ENCODE data around the gene KCNMA1. TPM values are rescaled to one million over a fixed set of nuclear protein-coding genes. Genes with fewer than 3 reads are reported as not detected.

KCNMA1 gene
- total RNA-seq, 1 donor from 2014 or later, result 15.3 TPM

DNA sequence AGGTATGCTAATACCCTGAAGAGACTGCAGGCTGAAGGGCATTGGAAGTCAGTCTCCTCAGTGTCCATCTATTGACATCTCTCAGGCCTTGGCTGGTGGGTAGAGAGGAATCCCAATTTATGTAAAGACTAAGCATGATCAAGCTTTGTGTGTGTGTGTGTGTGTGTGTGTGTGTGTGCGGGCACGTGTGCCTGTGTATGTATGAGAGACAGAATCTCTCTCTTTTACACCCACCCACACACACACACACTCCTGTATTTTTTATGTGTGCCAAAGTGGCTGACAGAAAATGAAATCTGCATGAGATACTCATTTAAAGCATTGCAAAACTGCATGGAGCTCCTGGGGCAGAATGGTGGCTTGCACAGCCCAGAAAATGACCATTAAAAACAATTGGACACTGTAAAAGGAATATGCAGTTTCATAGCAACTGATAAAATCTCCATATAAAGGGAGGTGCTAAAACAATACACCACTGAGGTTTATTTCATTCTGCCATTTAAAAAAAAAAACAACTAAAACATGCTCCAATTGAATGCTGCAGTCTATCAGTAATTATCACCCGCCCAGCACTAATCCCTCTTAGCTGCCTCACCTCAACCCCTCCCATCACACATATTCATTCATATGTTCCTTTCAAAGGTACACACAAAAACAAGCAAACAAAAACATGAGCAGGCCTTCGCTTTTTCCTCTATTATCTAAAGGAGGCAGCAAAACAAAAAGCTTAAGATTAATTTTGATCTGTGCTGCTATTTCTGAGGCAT is 385.0 kb downstream of the KCNMA1 start:
- DNase-seq (ENCODE audit: low read depth), result no peak

DNA sequence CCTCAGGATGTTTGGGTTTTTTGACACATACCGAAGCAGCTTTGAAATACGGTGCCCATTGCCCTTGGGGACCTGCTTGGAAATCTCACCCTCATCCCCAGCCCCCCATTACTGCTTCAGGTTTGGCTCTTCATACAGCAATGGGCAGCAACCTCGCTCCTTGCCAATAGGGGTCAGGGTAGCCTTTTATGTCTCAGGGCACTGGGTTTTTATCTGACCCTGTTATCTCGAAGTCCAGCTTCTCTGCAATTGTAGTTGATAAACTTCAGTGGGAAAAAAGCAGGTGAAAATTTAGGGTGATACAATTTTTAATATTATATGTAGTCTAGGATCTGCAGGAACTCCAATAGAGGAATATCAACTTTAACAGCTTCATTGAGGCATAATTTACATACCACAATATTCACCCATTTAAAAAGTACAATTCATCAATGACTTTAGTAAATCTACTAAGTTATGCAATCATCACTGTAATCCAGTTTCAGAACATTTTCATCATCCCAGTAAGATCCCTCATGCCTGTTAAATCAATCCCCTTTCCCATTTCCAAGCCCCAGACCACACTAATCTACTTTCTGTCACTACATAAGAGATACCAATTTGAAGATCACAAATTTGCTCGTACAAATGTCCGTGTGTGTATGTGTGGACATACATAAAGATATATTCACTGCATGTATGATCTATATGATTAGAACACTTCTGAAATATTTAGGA is 386.2 kb downstream of the KCNMA1 start:
- peak; percentile 64 for DNase-seq (ENCODE audit: low read depth)

DNA sequence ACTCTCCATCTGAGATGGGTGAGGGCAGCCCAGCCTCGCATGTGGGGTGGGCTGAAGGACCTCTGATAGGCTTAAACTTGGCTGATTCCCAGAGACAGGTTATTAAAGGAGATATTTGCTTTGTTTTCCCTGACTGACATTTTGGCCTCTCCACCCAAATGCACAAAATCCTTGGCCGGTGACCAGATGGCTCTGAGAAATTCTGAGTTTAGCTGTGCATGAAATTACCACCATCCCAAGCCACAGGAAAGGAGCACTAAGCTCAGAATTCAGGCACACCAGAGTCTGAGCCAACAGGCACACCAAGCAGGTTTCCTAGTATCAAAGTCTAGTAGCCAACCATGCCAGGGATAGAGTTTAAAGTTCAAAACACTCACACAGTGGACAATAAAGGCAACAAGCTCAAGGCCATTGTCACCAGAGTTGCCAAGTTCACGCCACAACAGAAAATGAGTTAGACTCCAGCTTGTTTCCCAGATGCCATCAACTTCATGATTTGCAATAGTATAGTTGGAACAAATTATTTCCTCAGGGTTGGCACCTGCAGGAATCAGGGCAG is 387.6 kb downstream of the KCNMA1 start:
- no peak for DNase-seq (ENCODE audit: low read depth)

DNA sequence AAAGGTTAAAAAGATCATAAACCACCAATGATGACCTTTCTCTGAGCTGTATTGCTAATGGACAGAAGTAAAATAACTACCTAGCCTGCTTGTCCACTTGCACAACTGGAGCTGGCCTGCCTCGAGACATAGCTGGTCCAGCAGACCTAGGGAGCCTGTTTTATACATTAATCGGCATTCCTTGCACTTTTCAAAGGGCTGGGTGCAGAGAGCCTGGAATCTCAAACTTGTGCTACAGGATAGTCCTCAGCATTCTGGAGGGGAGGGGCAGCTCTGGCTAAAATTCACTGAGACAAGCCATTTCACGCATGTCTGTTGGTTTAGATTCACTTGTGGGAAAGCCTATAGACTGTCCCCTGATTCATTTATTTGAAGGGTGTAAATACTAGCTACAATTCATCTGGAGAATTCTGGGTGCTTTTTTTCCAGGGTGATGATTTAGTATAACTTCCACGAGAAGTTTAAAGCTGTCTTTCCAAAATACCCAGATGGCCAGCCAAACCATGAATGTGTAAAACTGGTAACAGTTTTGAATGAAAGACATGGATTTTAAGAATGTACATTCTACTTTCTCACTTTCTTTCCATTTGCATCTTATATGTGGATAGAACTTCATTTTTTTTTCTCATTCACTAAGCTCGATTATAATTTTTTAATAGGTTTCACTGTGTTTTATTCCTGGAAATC is 389.4 kb downstream of the KCNMA1 start:
- DNase-seq (ENCODE audit: low read depth), result no peak

DNA sequence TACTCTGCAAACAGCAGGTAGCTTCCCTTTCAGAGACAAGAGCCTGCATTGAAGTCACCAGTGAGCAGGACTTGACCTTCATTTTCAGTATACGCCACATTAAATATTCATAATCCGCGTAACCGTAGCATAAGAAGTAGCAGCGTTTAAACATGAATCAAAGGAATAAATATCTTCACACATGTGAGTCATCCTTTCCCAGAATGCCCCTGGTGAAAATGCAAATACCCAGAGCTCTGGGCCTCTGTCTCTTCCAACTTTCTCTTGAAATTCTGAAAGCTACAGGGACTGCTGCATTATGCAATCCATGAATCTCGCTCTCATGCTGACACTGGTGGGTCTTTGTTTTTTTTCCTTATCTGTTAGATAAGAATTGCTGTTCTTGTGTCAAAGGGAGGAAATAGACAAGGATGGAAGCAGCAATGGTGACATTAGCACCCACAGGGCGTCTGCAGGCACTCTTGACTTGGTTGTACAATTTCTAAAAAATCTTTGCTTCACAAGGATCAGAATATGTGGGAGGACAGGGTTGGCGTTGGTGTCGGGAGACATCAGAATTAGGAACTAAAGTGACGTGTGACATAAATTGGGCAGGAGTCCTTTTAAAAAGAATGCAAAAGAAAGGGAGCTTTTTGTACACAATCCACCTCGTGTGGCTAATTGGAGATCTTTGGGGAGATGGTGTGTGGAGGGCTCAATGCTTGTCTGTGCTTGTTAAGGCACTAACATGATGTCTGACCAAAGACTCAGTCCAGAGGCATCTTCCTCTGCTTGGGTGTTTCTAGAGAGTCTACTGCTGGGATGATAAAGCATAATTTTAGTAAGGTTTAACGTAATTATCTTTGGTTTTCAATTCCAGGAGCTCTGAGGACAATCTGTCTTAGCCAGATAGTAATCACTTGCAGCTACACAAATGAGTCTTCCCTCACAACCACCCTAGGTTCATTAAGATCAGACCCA is 390.3 kb downstream of the KCNMA1 start:
- no peak for DNase-seq (ENCODE audit: low read depth)

DNA sequence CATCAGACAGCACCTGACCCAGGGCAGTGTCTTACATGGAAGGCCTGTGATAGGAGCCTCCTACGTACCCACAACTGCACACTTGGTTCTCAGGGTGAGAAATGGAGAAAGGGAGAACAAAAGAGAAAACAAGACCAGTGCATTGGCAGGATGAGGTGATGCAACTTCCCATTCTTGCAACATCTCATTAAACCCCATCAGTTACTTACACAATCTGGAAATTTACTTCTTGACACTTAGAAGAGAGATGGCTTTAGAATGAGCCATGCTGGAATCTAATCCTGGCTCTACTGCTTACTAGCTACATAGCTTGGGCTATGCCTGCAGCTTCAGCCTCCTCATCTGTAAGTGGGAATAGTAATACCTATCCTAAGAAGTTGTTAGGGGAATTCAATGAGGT is 391.7 kb downstream of the KCNMA1 start:
- DNase-seq (ENCODE audit: low read depth), result no peak

DNA sequence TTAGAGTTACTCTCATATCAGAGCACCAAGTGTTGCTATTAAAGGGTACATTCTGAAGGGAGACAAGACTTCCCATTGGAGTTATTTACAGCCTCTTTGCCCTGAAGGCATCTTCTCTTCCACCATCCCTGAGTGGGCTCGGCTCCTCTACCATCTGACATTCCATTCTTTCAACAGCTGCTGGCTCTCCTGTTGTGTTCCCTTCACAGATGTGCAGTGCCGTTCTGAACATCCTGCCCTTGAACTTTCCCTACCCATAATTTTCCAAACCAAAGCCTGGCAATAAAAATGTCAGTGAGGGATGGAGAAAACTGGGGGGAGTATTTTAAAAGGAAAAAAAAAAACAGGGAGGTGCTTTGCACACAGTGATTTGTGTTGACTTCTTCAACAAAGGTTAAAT is 392.9 kb downstream of the KCNMA1 start:
- DNase-seq (ENCODE audit: low read depth), result no peak

DNA sequence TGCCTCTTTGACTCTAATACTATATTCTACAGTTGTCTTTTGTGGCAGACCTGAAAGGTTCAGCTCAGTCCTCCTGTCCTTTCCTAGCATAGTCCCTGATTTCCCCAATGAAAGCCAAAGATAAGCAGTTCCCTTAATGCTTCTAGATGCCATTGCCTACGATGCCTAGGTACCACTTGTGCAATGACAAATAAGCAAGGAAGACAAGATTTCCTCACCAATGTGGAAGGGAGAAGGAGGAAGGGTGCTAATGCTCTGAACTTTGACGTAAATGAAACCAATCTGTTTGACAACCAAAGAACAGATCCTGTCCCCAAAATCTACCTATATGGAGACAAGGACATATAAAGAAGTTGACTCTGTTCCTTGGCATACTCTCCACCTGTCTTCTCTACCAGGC is 393.3 kb downstream of the KCNMA1 start:
- DNase-seq (ENCODE audit: low read depth), result no peak

DNA sequence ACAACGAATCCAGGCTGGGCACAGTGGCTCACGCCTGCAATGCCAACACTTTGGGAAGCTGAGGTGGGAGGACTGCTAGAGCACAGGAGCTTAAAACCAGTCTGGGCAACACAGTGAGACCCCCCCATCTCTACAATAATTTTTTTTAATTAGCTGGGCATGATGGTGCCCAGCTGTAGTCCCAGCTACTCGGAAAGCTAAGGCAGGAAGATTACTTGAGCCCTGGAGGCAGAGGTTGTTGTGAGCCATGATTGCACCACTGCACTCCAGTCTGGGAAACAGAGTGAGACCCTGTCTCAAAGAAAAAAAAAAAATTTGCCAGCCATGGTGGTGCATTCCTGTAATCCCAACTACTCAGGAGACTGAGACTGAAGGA is 396.3 kb downstream of the KCNMA1 start:
- DNase-seq (ENCODE audit: low read depth), result no peak

DNA sequence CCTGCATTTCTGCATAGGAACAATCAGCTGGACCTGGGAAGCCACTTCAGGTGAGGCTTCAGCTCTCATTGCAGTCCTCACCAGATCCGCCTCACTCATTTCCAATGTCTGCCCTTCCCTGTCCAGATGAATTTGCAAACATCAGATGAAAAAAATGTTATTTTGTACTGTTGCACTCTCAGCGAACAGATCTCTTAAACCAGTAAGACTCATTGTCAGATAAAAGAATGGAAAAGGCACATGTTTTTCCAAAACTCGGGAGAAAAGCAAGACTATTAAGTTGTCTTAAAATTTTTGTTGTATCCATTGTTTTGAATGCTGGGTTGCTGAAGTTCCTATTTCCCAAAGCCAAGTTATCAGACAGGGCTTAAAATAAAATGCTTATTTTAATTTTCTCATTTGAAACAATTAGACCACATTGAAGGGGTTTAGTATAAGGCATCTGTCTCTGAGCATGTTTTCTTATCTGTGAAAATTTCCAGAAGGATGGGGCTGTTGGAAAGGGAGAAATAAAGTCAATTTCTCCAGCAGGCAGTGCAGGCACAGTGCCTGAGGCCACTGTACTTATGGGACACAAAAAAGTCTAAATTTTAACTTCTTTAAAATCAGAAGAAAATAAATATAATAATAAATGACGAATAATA is 396.8 kb downstream of the KCNMA1 start:
- DNase-seq (ENCODE audit: low read depth), result no peak

DNA sequence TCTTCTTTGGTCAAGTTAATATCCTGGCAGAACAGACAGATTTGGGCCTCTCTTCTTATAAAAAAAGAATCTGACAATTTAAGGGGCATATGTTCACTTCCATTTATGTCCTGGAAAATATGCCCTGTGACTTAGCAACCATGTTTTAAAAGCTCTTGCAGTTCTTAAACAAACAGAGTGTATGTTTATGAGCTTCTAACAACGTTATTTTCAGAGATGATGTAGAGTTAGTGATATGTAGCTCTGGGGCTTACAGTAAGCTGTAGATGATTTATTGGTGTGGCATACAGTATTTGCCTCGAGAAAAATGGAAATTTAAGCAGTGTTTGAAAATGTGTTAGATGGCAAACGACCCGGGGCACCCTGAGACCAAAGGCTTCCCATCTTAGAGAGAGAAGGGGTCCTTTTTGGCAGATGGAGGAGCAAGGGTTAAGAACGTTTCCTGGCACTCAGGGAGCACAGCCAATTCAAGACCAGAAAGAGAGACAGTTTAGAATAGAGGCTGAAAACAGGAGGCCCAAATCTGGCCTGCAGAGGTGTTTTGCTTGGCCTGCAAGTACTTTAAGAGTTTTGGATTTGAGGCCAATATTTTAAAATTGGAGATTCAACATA is 397.5 kb downstream of the KCNMA1 start:
- DNase-seq (ENCODE audit: low read depth), result no peak

DNA sequence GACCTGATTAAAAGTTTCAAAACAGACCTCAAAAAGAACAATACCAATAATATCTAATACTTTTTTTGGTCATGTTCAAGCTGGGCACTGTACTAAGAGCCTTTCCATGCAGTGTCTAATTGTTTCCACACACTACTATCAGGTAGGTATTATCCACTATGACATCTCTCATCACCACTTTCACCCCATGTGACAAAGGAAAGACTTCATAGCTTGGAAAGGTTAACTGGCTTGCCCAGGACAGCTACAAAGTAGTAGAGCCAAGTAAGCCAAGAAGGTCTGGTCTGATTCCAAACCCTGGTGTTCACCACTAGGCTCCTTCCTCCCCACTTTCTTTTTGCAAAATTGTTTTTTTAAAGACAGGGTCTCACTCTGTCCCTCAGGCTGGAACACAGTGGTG is 400.5 kb downstream of the KCNMA1 start:
- DNase-seq (ENCODE audit: low read depth), result no peak

DNA sequence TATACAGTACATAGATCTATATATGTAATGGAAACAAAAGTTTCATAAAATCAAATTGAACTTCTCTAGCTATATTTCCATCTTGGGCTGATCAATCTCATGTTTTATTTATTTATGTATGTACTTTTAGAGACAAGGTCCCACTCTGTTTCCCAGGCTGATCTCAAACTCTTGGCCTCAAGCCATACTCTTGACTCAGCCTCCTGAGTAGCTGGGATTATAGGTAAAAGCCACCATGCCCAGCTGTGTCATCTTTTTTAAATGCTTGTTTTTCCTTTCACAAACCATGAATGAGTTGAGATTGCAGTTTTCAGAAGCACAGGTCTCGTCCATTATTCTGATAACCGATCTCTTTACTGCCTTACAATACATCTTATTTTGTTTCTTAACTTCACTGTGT is 400.9 kb downstream of the KCNMA1 start:
- DNase-seq (ENCODE audit: low read depth), result peak; percentile 36

DNA sequence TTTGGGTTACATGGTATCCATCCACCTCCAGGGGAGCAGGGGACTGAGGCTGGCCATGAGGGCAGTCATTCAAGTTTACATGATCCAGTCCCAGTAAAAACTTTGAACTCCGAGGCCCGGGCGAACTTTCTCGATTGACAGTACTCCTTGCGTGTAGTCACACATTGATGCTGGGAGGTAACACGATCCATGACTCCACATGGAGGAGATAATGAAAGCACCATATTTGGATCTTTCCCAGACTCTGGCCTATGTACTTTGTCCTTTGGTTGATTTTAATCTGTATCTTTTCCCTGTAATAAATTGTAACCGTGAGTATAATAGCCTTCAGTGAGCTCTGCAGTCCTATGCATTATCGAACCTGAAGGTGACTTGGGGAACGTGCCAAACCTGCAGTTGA is 401.6 kb downstream of the KCNMA1 start:
- no peak for DNase-seq (ENCODE audit: low read depth)

DNA sequence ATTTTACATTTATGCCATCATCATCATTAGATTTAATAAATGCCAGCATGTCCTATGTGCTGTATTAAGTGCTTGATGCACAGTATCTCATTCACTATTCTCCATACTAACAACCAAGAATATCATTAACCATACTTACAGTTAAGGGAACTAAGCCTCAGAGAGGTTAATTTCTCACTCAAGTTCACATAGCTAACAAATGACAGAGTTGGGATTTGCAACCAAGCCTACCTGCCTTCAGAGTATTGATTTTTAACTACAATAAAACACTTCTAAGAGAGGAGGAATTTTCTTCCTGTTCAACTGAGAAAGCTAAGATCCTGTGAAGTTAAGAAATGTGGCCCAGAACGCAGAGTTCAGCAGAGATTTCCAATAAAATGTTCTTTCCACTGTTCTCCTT is 403.0 kb downstream of the KCNMA1 start:
- no peak for DNase-seq (ENCODE audit: low read depth)

DNA sequence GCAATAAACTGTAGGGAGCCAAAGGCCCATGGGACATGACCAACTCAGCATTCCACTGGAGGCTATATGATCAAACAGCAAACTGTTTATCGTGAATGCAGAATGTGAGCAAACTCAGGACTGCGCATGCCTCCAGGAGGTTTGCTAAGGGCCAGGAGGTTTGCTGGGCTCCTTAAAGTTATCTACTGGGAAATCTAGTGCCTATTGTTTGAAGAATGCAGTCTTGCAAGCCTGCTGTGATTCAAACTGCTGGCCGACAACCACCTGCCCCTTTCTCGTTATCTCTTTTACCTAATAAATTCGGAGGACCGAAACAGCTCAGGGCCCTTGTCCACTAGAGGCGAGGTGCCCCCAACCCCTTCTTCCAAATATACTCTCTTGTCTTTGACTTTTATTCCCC is 404.1 kb downstream of the KCNMA1 start:
- no peak for DNase-seq (ENCODE audit: low read depth)

DNA sequence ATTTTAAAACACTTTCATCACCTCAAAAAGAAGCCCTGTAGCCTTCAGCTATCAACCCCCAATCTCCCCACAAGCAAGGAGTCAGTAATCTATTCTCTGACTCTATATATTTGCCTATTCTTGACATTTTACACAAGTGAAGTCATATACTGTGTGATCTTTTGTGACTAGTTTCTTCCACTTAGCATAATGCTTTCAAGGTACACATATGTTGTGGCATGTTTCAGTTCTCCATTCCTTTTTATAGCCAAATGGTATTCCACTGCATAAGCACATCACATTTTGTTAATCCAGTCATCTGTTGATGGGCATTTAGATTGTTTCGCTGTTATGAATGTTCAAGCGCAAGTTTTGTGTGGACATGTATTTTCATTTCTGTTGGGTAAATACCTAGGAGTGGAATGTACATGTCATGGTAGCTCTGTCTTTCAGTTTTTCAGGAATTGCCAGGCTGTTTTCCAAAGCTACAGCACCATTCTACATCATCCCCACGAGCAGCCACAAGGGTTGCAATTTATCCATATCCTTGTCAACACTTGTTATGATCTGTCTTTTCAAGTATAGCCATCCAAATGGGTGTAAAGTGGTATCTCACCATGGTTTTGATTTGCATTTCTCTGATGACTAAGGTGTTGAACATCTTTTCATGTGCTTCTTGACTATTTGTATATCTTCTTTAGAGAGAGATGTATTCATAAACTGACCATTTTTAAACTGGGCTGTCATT is 405.6 kb downstream of the KCNMA1 start:
- DNase-seq (ENCODE audit: low read depth), result no peak

DNA sequence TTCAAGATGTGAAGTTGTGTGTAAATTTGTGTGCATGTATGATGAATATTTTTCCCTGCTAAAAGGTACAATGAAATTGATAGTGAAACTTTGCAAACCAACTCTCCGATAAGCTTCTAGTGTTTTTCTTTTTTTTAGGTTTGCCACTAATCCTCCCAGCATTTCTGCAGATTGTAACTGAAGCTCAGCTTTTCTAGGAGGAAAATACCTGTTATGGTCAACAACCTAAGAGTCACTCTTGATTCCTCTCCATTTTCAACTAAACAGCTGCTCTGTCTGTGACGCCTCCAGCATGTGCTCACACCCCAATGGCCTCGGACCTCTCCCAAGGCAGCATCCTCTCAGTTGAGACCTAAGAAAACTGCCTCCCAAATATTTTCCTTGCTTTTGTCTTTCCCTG is 406.2 kb downstream of the KCNMA1 start:
- DNase-seq (ENCODE audit: low read depth), result no peak

DNA sequence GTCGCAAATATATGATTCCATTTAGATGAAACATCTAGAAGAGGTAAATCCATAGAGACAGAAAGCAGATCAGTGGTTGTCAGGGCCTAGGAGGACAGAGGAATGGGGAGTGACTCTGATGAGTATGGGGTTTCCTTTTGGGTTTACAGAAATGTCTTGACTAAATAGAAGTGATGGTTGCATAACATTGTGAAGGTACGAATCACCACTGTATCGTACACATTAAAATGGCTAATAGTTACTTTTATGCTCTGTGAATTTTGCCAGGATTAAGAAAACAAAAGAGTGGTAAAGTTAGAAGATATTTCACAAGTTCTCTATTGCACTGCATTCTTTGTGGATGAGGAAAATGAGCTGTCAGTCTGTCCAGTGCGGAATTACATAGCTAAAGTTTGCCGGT is 407.4 kb downstream of the KCNMA1 start:
- no peak for DNase-seq (ENCODE audit: low read depth)
